ENCODE data around the gene RNF215. TPM values are rescaled to one million over a fixed set of nuclear protein-coding genes. Genes with fewer than 3 reads are reported as not detected.

The RNF215 gene
- total and polyA plus RNA-seq, 10 of the 15 experiments (the other 5 are each of a cell fraction or from before 2014, with no cell fraction given) = 0.31 to 7.6 (median 3.0) TPM; not detected in 1

DNA sequence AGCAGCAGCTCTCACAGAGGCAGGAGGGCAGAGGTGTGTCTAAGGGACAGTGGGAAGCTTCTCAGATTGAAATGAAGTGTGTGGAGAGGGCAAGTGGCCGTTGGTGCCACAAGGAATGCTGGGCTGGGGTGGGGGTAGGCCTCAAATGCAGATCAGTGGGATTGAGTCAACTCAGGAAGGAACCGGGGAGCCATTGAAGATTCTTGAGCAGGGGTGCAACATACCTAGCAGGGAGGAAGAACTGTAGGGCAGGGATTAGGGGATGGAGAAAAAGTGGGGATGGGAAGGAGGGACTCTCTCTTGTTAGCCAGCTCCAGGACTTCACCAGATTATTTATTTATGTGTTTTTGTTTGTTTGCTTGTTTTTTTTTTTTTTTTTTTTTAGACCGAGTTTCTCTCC lies 6.7 kb upstream of the RNF215 start (continued):
- TF ChIP-seq, protein P1, sequence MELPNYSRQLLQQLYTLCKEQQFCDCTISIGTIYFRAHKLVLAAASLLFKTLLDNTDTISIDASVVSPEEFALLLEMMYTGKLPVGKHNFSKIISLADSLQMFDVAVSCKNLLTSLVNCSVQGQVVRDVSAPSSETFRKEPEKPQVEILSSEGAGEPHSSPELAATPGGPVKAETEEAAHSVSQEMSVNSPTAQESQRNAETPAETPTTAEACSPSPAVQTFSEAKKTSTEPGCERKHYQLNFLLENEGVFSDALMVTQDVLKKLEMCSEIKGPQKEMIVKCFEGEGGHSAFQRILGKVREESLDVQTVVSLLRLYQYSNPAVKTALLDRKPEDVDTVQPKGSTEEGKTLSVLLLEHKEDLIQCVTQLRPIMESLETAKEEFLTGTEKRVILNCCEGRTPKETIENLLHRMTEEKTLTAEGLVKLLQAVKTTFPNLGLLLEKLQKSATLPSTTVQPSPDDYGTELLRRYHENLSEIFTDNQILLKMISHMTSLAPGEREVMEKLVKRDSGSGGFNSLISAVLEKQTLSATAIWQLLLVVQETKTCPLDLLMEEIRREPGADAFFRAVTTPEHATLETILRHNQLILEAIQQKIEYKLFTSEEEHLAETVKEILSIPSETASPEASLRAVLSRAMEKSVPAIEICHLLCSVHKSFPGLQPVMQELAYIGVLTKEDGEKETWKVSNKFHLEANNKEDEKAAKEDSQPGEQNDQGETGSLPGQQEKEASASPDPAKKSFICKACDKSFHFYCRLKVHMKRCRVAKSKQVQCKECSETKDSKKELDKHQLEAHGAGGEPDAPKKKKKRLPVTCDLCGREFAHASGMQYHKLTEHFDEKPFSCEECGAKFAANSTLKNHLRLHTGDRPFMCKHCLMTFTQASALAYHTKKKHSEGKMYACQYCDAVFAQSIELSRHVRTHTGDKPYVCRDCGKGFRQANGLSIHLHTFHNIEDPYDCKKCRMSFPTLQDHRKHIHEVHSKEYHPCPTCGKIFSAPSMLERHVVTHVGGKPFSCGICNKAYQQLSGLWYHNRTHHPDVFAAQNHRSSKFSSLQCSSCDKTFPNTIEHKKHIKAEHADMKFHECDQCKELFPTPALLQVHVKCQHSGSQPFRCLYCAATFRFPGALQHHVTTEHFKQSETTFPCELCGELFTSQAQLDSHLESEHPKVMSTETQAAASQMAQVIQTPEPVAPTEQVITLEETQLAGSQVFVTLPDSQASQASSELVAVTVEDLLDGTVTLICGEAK (IDR thresholded peaks at IDR 0.05; ENCODE audit: borderline replicate concordance) = no peak
- TF ChIP-seq SUPT20H (IDR thresholded peaks at IDR 0.05; ENCODE audit: borderline replicate concordance, control insufficient read depth, low read depth, low read length) (no peak), MEF2B (IDR thresholded peaks at IDR 0.05; ENCODE audit: partially characterized antibody, poor library complexity, severe bottlenecking) (no peak), KDM1A (IDR thresholded peaks at IDR 0.05; ENCODE audit: borderline replicate concordance) (no peak)

GRCh38 chr22:30393322-30393680 lies 6.1 kb upstream of the RNF215 start:
- peak overlapping the region; percentile 61; the same call in 1 of the 2 replicates for H3K27ac ChIP-seq (ENCODE audit: control insufficient read depth, insufficient read depth)
- peak overlapping the region; percentile 83 for H3K4me2 ChIP-seq (ENCODE audit: control insufficient read depth, insufficient read depth)
- DNase-seq (ENCODE audit: low read depth, low spot score) (no peak), FAIRE-seq (no peak), ATAC-seq (no peak)
- H3K9ac ChIP-seq (ENCODE audit: control insufficient read depth, insufficient read depth, low read length) = no peak overlapping the region; the same call in 1 of the 2 replicates
- SMC1A ChIA-PET (ENCODE audit: uncharacterized antibody, unreplicated experiment) = interaction anchor here (1.3 to 14.7 kb wide), 5 partner anchors 9 to 105 kb away, joined by 3 to 201 read pairs (median 27); partner anchors contain the start of genes CASTOR1 and MTFP1
- no peak overlapping the region for H2AFZ ChIP-seq (ENCODE audit: control insufficient read depth, low read depth, low read length)
- peaks cover 2 to 8% of the 10 kb centered on the region in 2 experiments for H3K27me3 ChIP-seq (replicated peaks in 1 of 2; ENCODE audit: control insufficient read depth in 2 of 2, insufficient read depth in 2 of 2, low read length in 1 of 2)
- no peaks in the 10 kb centered on the region for H3K79me2 ChIP-seq (ENCODE audit: control insufficient read depth, insufficient read depth, low read length)
- H3K4me3 ChIP-seq = peak overlapping the region; percentile 54; the same call in 1 of the 2 replicates
- H3K4me1 ChIP-seq (ENCODE audit: control insufficient read depth, insufficient read depth, low read length) = peaks cover 26% of the 10 kb centered on the region
- BruUV-seq (replicated peaks) = no TSS peak
- TF ChIP-seq ZNF274 (IDR thresholded peaks at IDR 0.05; ENCODE audit: insufficient read depth, insufficient read length) = no peak
- no peak for TF ChIP-seq POU2F2 (IDR thresholded peaks at IDR 0.05; ENCODE audit: borderline replicate concordance, low read depth, low read length)
- no peak for TF ChIP-seq ZNF217 (IDR thresholded peaks at IDR 0.05)
- no peak for TF ChIP-seq EZH2 (IDR thresholded peaks at IDR 0.05; ENCODE audit: borderline replicate concordance, control insufficient read depth, low read depth, low read length)
- no peak for TF ChIP-seq POLR2A (IDR thresholded peaks at IDR 0.05; ENCODE audit: low read depth, low read length)
- no peak for TF ChIP-seq ZNF24 (IDR thresholded peaks at IDR 0.05)
- TF ChIP-seq MTA3 (IDR thresholded peaks at IDR 0.05; ENCODE audit: borderline replicate concordance, low read length) = no peak
- CTCF ChIA-PET = interaction anchor here (0.7 to 10.5 kb wide), 4 partner anchors 12 to 291 kb away, joined by 3 to 172 read pairs (median 8); partner anchors contain the start of gene MTFP1
- POLR2A ChIA-PET = interaction anchor here (4.4 to 5.1 kb wide), 2 partner anchors 31 to 105 kb away, joined by 24 to 60 read pairs; partner anchors contain the start of genes CASTOR1 and MTFP1
- intact Hi-C loops (cut with micrococcal nuclease; ENCODE audit: unreplicated experiment) = no loop called here
- RAD21 ChIA-PET (ENCODE audit: unreplicated experiment) = interaction anchor here (1.2 to 13.8 kb wide), 4 partner anchors 30 to 104 kb away, joined by 3 to 277 read pairs (median 71); partner anchors contain the start of genes CASTOR1 and MTFP1
- H4K20me1 ChIP-seq (ENCODE audit: control insufficient read depth, insufficient read depth) = no peaks in the 10 kb centered on the region
- peaks cover 2% of the 10 kb centered on the region; the same call in 2 of the 3 replicates for H3K9me3 ChIP-seq (replicated peaks; ENCODE audit: control insufficient read depth, insufficient read depth, low read length)
- H3K36me3 ChIP-seq (ENCODE audit: control insufficient read depth in 2 of 2, insufficient read depth in 2 of 2, low read length in 1 of 2) = no peaks in the 10 kb centered on the region
- 75% methylated on average over 7 of the region's 7 CpGs for WGBS (ENCODE audit: insufficient coverage, insufficient replicate concordance, low lambda C conversion rate, missing lambda C conversion rate)
- in situ Hi-C loops (cut with MboI) = loop anchor here (5.0 kb wide), 2 partner anchors 89 to 286 kb away; no protein-coding TSS in a partner anchor

Data from GM12878 (cell line).